DOHH2 (cell line): ENCODE measurements around the gene PCDHGC4.

Experiments
- CTCF ChIP-seq: fragments of 200-600 bp; sonication (generic); IDR thresholded peaks from one replicate; pipeline ENCODE4 v1.5.1; 2014; ENCODE audit warnings: antibody characterized with exemption, mild to moderate bottlenecking, low read depth, low read length; ENCODE audit not compliant: poor library complexity, severe bottlenecking
- EZH2phosphoT487 ChIP-seq: fragments of 200-600 bp; sonication (generic); IDR thresholded peaks from 2 replicates; pipeline ENCODE4 v1.6.1; 2017; ENCODE audit warnings: borderline replicate concordance, mild to moderate bottlenecking, antibody characterized with exemption, low read length, moderate library complexity, mixed read lengths

GRCh38 chr5:141525653-141526052 is 40.8 kb downstream of the PCDHGC4 start:
- no peak for TF ChIP-seq CTCF
- no peak for TF ChIP-seq EZH2phosphoT487
